GM19395 (cell line): ENCODE data around the gene ACACA.
"Not testable (repeated sequence)": the region's sequence is repeated elsewhere in the genome, so short reads cannot be mapped to it uniquely, and the experiment has no call there.

Source experiments
- ATAC-seq: cut with Tn5 transposase; IDR thresholded peaks from one replicate; pipeline ENCODE4 v1.9.1; 2021; ENCODE audit warnings: mild to moderate bottlenecking, moderate library complexity; ENCODE audit not compliant: unreplicated experiment

Gene ACACA

DNA sequence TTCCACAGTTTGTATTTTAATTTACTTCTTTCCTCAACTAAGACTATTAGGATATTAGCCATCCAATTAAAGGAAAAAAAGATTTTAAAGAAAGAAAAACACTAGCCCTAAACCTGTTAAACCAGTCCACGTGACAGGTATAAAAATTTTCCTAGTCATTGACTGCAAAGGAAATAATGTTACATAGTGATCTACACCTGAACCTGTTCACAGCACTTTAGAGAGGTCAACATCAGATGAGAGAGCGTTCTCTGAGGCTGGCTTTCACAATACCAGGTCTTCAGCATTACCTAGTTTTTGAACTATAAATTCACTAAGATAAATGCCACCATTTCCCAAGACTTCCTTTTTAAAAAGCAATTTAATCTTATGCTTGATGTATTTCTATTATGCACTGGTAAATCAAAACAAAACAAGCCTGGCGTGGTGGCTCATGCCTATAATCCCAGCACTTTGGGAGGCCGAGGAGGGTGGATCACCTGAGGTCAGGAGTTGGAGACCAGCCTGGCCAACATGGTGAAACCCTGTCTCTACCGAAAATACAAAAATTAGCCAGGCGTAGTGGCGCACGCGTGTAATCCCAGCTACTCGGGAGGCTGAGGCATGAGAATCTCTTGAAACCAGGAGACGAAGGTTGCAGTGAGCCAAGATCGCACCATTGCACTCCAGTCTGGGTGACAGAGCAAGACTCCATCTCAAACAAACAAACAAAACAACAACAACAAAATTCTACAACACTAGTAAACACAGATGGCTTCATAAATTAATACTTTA, 49.7 kb downstream of the ACACA start:
- not testable (repeated sequence) for ATAC-seq

GRCh38 chr17:37346863-37347402, 59.7 kb downstream of the ACACA start:
- not testable (repeated sequence) for ATAC-seq

DNA sequence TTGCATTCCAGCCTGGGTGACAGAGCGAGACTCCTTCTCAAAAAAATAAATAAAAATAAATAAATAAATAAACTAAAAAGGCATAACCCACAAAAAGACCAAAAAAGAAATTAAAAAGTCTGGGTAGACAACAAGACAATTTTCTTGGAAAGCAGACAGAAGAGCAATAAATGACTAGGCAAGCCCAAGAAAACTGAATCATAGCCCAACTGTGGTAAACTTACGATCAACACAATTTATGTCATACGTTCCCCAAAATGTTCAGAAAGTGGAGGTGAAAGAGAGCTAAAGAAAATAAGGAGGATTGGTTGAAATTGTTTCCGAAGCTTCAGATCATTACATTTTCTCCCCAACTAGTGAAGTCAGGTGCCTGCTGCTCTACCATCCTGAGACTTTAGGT, 62.1 kb downstream of the ACACA start:
- ATAC-seq, result no peak

- ATAC-seq, result no peak
Observed at GRCh38 chr17:37342589-37342988, 64.0 kb downstream of the ACACA start.

DNA sequence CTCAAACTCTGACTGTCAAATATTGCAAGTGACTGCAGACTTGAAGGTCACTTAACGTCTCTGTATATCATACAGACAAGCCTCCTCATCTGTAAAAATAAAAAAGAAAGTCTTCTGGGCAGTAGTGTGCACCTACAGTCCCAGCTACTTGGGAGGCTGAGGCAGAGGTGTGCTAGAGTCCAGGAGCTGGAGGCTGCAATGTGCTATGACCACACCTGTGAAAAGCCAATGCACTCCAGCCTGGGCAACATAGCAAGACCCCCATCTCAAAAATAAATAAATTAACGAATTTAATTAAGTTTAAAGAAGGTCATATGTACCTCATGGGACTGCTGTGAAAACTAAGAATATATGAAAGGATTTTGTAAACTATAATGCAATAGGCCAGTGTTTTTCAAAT, 65.8 kb downstream of the ACACA start:
- ATAC-seq, result no peak

- ATAC-seq, result no peak
Observed at GRCh38 chr17:37339321-37339720, 67.3 kb downstream of the ACACA start.

DNA sequence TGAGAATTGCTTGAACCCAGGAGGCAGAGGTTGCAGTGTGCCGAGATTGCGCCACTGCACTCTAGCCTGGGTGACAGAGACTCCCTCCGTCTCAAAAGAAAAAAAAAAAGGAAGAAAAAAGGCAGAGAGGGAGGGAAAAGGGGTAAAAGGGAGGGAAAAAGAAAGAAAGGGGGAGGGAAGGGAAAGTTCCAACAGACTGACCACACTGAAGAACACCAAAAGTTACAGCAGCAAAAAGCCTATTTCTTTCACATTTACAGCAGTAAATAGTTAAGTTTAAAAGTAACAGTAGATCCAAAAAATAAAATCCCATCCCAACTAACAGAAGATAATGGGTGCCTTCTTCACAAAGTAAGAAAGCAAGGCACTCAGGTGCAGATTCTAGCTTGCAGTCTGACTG, 67.8 kb downstream of the ACACA start:
- no peak for ATAC-seq

DNA sequence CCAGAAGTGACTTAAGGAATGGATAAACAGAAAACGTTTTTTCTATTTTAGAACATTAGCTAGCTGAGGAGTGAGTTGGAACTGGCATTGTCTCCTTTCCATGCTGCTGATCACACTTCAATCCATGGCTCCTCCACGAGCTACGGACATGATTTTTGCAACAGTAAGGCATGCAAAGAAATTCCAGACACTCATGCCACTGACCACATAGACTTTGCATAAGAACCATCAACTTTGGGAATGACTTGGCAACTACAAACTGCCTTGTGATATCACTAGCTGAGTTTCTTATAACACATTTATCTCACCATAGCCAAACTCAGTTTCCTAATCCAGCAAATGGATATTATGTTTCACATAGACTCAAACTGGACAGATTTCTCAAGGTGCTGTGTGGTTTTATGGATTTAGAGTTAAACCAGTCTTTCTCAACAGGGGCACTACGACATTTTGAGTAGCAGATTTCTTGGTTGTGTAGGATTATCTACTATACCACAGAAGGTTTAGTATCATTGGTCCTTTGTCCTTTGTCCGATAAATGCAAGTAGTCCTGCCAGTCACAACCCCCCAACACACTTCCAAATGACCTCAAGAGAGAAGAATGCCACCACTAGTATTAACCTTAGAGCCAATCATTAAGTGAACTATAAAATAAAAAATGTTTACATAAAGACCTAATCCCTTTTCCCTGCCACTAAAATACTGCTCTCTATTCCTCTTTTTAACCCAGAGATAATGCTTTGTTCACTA, 79.1 kb downstream of the ACACA start:
- ATAC-seq, result no peak

DNA sequence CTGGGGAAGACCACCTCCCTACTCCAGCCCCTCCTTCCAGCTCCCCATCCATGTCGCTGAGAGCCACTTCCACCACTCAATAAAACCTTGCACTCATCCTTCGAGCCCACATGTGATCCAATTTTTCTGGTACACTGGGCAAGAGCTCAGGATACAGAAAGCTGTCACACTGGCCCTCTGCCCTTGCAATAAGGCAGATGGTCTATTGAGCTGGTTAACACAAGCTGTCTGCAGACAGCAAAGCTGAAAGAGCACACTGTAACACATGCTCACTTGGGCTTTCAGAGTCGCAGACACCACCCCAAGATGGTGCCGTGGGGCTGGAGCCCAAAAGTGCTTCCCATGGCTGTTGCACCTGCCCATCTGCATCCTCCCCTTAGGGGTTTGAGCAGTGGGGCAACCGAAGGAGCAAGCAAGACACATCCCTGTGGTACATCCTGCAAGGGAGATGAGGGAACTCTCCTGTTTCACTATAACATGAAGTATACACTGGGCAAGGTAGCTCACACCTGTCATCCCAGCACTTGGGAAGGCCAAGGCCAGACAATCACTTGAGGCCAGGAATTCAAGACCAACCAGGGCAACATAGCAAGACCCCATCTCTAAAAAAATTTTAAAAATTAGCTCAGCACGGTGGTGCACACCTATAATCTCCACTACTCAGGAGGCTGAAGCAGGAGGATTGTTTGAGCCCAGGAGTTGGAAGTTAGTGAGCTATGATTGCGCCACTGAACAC, 83.6 kb downstream of the ACACA start:
- ATAC-seq, result no peak

DNA sequence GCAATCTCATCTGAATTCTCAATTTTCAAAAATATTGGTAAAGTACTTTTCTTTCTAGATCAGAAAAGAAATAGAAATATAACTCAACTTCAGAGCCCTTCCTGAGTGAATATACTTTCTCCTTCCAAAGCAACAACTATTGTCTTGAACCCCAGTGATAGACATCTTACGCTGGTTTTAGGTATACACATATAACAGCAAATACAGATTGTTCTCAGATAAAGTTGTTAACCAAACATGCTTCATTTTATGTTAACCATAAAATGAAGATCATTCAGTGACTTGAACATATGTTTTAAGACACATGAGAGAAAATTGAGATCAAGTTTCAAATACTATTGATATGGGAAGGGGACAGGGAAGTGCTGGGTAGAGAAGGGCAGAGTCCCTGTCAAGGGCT, 84.5 kb downstream of the ACACA start:
- no peak for ATAC-seq

GRCh38 chr17:37318931-37319594, 87.6 kb downstream of the ACACA start:
- ATAC-seq, result no peak

DNA sequence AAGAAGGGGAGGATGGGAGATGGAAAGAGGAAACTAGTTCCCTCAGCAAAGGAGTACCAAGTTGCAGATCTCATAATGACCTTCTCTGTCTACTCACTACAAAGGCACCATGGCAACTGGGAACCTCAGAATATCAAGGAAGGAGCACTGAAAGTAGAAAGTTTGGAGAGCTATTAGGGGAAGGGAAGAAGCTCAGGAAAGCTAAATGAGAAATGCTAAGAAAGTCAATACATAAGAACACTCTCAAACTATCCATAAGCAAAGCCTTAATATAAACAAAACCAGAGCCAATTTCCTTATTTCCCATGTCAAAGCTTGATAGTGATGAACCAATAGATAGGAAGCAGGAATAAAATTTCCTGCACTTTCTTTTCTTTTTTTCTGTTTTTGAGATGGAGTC, 88.8 kb downstream of the ACACA start:
- no peak for ATAC-seq

GRCh38 chr17:37315601-37316000, 91.0 kb downstream of the ACACA start:
- ATAC-seq, result no peak

GRCh38 chr17:37312137-37312923, 94.3 kb downstream of the ACACA start:
- no peak for ATAC-seq

- ATAC-seq, result no peak
Observed at GRCh38 chr17:37310940-37311339, 95.7 kb downstream of the ACACA start.

DNA sequence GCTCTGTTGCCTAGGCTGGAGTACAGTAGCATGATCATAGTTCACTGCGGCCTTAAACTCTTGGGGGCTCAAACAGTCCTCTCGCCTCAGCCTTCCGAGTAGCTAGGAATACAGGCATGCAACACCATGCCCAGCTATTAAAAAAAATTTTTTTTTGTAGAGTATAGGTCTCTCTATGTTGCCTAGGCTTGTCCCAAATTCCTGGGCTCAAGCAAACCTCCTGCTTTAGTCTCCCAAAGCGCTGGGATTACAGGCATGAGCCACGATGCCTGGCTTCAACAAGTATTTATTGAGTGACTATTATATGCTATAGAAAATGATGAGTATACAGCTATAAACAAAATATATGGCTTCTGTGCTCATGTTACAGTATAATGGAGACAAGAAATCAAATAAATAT, 97.6 kb downstream of the ACACA start:
- ATAC-seq, result no peak

- ATAC-seq, result no peak
Observed at GRCh38 chr17:37305406-37305905, 101.2 kb downstream of the ACACA start.

DNA sequence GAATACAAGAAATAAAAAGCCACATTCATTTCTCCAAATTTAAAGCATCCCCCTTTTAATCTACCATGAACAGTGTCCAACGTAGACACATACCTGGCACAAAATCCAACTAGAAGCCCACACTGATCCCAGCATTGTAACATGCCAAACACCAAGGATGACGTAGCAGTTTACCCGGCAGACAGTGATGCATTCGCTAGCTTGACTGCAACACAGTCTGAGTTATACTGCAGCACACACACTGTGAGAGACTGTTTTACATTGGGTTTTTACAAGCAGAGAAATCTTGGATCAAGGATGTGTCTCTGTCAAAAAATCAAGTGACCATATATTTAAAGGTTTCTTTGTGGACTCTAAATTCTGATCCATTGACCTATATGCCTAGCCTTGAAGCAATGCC, 105.3 kb downstream of the ACACA start:
- ATAC-seq, result no peak

DNA sequence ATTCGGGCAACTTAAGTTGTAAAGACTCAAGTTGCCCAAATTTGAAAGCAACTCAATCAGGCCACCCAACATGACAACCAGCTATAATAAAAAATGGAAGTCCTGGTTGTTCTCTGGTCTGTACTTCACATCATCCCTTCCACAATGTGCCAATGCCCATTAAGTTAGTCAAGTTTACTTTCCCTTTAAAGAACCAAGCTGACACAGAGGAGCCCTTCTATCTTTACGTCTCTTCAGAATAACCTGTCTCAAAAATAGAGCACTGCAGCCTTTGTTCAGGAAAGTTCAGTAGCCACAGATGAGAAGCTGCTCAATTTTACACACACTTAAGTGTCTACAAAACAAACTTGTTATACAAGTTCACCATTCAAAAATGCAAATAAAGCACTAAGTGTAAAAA, 106.0 kb downstream of the ACACA start:
- ATAC-seq, result no peak
